Uterus (tissue), 4 donors: Measurements from ENCODE around the gene LCAT. TPM values are rescaled to one million over a fixed set of nuclear protein-coding genes. Genes with fewer than 3 reads are reported as not detected.
A peak's percentile ranks its signal among the peaks of the same experiment; 100 is the strongest.

Experiments
- DNase-seq, 2 donors: peaks; one replicate each; pipeline ENCODE4 v3.0.0-alpha.2; 2019 to 2020
- H3K27ac ChIP-seq, 2 donors: fragments of 200-600 bp; sonication (generic); 1 replicate in 1 of 2; 2 replicates in 1 of 2; pipeline ENCODE4 v1.5.1; 2016 to 2018
- H3K27me3 ChIP-seq, 2 donors: fragments of 200-600 bp; sonication (generic); one replicate each; pipeline ENCODE4 v1.5.1; 2018 to 2019; ENCODE audit warnings: control low read depth in 1 of 2
- H3K36me3 ChIP-seq, 2 donors: fragments of 200-600 bp; sonication (generic); one replicate each; pipeline ENCODE4 v1.5.1; 2019; ENCODE audit warnings: control low read depth in 1 of 2
- H3K4me1 ChIP-seq, 2 donors: fragments of 200-600 bp; sonication (generic); one replicate each; pipeline ENCODE4 v1.5.1; 2018 to 2019; ENCODE audit warnings: control low read depth in 1 of 2
- H3K4me3 ChIP-seq, 2 donors: fragments of 200-600 bp; sonication (generic); 1 replicate in 1 of 2; 2 replicates in 1 of 2; pipeline ENCODE4 v1.5.1; 2018 to 2019; ENCODE audit warnings: mild to moderate bottlenecking in 1 of 2
- H3K9me3 ChIP-seq, 2 donors: fragments of 200-600 bp; sonication (generic); one replicate each; pipeline ENCODE4 v1.5.1; 2019; ENCODE audit warnings: control low read depth in 1 of 2
- POLR2A ChIP-seq, 2 donors: fragments of 450-650 bp; IDR thresholded peaks; one replicate each; pipeline ENCODE4 v1.6.1; 2016; ENCODE audit warnings: antibody characterized with exemption in 2 of 2, mild to moderate bottlenecking in 1 of 2, moderate library complexity in 1 of 2
- intact Hi-C: fragments of 100-400 bp; cut with DNase I; formaldehyde crosslinking; loops from one replicate; pipeline ENCODE4 v1.15.1; 2023; ENCODE audit warnings: low total_unique reads
- total RNA-seq, 4 donors: library from RNA; depleted of rRNA in 3 of 4; stranded (reverse); fragments of >200 nt in 3 of 4; gene quantifications; one replicate each; pipeline versions ENCODE4 v1.1.0 to v1.2.4, GENCODE V29; 2014 to 2023
- TF ChIP-seq, protein P1 (sequence below), 4 experiments: fragments of 200-600 bp in 2 of 4; fragments of 450-650 bp in 2 of 4; sonication (generic) in 2 of 4; IDR thresholded peaks; one replicate each; pipeline ENCODE4 v1.5.1; 2016 to 2019; ENCODE audit warnings: antibody characterized with exemption in 4 of 4, mild to moderate bottlenecking in 2 of 4, moderate library complexity in 1 of 4
- donor health status: DM: yes; HTN: yes; CAD: no.

LCAT gene
- total RNA-seq, 4 donors from 2014 or later, result 11.0 to 75.2 (median 12.4) TPM

GRCh38 chr16:67967958-67968399, 24.1 kb upstream of the LCAT start:
- peak overlapping the region; percentile 73 to 92 for H3K4me3 ChIP-seq
- peak overlapping the region; percentile 94 to 96 for H3K27ac ChIP-seq
- H3K9me3 ChIP-seq, result no peaks in the 10 kb centered on the region
- H3K36me3 ChIP-seq, result no peaks in the 10 kb centered on the region
- intact Hi-C loops, result no loop called here
- peak in 1 of 2 donors; percentile 65 for DNase-seq
- H3K4me1 ChIP-seq, result peaks cover 3 to 20% of the 10 kb centered on the region in 2 donors
- no peaks in the 10 kb centered on the region for H3K27me3 ChIP-seq
- TF ChIP-seq POLR2A (IDR thresholded peaks at IDR 0.05), result no peak

- peaks cover 3 to 21% of the 10 kb centered on the region in 2 donors for H3K4me1 ChIP-seq
- H3K27me3 ChIP-seq, result no peaks in the 10 kb centered on the region
- no peaks in the 10 kb centered on the region for H3K36me3 ChIP-seq
- peak overlapping the region; percentile 73 to 92 for H3K4me3 ChIP-seq
- no peaks in the 10 kb centered on the region for H3K9me3 ChIP-seq
- H3K27ac ChIP-seq, result peak overlapping the region; percentile 94 to 96
- DNase-seq, result no peak
- TF ChIP-seq, protein P1, sequence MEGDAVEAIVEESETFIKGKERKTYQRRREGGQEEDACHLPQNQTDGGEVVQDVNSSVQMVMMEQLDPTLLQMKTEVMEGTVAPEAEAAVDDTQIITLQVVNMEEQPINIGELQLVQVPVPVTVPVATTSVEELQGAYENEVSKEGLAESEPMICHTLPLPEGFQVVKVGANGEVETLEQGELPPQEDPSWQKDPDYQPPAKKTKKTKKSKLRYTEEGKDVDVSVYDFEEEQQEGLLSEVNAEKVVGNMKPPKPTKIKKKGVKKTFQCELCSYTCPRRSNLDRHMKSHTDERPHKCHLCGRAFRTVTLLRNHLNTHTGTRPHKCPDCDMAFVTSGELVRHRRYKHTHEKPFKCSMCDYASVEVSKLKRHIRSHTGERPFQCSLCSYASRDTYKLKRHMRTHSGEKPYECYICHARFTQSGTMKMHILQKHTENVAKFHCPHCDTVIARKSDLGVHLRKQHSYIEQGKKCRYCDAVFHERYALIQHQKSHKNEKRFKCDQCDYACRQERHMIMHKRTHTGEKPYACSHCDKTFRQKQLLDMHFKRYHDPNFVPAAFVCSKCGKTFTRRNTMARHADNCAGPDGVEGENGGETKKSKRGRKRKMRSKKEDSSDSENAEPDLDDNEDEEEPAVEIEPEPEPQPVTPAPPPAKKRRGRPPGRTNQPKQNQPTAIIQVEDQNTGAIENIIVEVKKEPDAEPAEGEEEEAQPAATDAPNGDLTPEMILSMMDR (IDR thresholded peaks at IDR 0.05), result no peak
- no peak for TF ChIP-seq POLR2A (IDR thresholded peaks at IDR 0.05)
- intact Hi-C loops, result no loop called here
Observed at GRCh38 chr16:67967183-67967957, 23.4 kb upstream of the LCAT start.

- Histone ChIP-seq H3K36me3 (no peaks in the 10 kb centered on the region), H3K27me3 (no peaks in the 10 kb centered on the region), H3K9me3 (no peaks in the 10 kb centered on the region), H3K27ac (peak overlapping the region; percentile 94 to 96), H3K4me1 (peaks cover 3 to 24% of the 10 kb centered on the region in 2 donors), H3K4me3 (peak overlapping the region; percentile 73 to 92)
- TF ChIP-seq POLR2A (IDR thresholded peaks at IDR 0.05), result no peak
- TF ChIP-seq, protein P1 (IDR thresholded peaks at IDR 0.05), result no peak
- intact Hi-C loops, result no loop called here
- DNase-seq, result peak in 1 of 2 donors; percentile 54
Observed at GRCh38 chr16:67966549-67967182, 22.7 kb upstream of the LCAT start.

- TF ChIP-seq, protein P1 (IDR thresholded peaks at IDR 0.05), result no peak
- no peak for TF ChIP-seq POLR2A (IDR thresholded peaks at IDR 0.05)
- Histone ChIP-seq H3K36me3 (no peaks in the 10 kb centered on the region), H3K4me1 (peaks cover 3 to 24% of the 10 kb centered on the region in 2 donors), H3K27me3 (no peaks in the 10 kb centered on the region), H3K4me3 (peak overlapping the region in 1 of 2 donors; percentile 92), H3K9me3 (no peaks in the 10 kb centered on the region), H3K27ac (peak overlapping the region; percentile 94 to 96)
- DNase-seq, result no peak
- intact Hi-C loops, result no loop called here
Observed at GRCh38 chr16:67965668-67966548, 22.0 kb upstream of the LCAT start.

GRCh38 chr16:67964477-67965131, 20.7 kb upstream of the LCAT start:
- intact Hi-C loops, result no loop called here
- Histone ChIP-seq H3K4me1 (peaks cover 3 to 30% of the 10 kb centered on the region in 2 donors), H3K4me3 (no peak overlapping the region), H3K36me3 (no peaks in the 10 kb centered on the region), H3K27ac (no peak overlapping the region), H3K9me3 (no peaks in the 10 kb centered on the region), H3K27me3 (no peaks in the 10 kb centered on the region)
- no peak for DNase-seq
- no peak for TF ChIP-seq POLR2A (IDR thresholded peaks at IDR 0.05)
- TF ChIP-seq, protein P1 (IDR thresholded peaks at IDR 0.05), result no peak
